HG02571 (cell line): Measurements from ENCODE around the gene HNF1B.

ENCODE experiments used
- ATAC-seq: cut with Tn5 transposase; IDR thresholded peaks from one replicate; pipeline ENCODE4 v1.9.1; 2021; ENCODE audit warnings: mild to moderate bottlenecking, moderate library complexity; ENCODE audit not compliant: unreplicated experiment

Gene HNF1B

DNA sequence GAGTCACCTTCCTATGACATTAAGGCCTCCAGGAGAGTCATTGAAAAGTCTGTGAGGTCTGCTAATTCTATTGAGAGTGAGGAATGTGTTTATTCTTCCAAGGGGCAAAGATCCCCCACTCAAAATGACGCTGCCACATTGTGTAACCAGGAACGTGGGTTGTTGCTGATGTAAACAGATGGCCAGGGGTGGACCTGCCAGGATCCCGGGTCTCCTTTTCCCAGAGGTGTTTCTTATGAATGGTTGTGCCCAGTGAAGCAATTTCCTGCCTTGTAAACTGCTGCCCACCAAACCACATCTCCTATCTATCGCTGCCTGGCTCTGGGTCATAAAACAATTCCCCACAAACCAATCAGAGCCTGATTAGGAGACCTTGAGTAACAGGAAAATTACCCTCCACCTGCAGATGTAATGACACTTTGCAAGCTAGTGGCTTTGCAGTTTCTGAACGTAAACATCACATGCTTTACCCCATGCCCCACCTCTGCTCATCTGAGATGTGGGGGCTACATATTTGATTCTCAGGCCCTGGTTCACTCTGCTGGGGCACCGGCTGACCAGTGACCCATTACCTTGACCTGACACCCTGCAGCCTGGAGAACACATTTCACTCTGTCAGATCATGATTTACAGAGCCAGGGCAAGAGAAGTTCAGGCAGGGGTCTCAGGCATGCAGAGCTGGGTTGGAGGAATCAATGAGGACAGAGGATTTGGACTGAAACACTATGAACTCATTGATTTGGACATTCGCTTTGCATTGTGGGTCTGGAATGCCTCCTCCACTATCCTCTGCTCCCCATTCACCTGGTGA, 68.5 kb downstream of the HNF1B start:
- ATAC-seq: no peak

- no peak for ATAC-seq
Observed at GRCh38 chr17:37674511-37674910, 70.3 kb downstream of the HNF1B start.

GRCh38 chr17:37673386-37673785, 71.5 kb downstream of the HNF1B start:
- ATAC-seq: no peak

DNA sequence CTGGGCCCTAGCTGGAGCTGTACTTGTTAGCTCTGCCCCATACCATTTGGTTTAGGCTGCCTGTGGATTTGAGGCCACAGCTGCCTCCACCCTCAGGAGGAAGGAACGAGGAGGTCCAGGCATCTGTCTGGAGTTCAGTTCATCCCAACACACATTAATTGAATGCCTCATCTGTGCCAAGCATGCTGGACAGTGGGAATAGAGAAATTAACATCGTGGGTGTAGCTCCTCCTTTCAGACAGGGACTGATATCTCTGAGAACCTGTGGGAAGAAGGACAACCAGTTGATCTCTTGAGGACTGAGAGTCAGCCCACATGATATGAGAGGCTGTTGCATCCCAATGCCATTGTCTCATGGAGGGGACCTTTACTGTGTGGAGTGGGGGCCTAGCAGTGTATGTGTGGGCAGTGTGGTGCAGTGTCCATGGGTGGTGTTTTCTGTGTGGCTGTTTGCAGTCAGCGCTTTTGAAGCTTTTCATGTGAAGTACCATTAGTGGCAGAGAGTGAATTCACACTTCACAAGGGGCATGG, 72.2 kb downstream of the HNF1B start:
- ATAC-seq: no peak

DNA sequence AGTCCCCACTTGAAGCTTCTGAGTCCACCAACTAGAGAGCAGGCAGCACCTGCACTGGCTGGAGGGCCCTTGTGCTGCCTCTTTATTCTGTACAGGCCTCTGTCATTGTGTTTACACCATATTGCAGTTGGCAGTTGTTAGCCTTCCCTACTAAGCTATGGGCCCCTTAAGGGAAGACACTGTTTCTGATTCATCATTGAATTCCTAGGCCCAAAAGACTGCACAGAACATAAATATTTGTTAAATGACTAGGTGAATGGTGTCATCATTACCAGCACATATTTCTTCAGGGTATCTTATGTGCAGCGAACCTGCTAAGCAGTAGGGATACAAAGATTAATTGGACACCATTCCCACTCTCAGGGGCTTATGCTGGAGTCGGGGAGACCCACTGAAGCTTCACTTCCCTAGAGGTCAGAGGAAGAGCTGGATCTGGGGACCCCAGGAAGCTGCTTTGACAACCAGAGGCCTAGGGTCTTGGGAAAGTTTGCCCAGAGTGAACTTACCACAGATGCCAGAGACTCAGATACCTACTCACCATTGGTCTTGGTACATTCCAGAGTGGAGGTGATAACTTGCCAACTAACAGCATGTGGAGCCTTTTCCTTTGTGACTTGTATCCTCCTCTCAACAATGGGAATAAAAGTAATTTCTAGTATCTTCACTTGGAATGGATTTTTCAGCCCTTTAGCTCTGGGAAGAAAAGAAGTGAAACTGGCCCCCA, 72.9 kb downstream of the HNF1B start:
- no peak for ATAC-seq

GRCh38 chr17:37671028-37671823, 73.6 kb downstream of the HNF1B start:
- ATAC-seq: no peak

DNA sequence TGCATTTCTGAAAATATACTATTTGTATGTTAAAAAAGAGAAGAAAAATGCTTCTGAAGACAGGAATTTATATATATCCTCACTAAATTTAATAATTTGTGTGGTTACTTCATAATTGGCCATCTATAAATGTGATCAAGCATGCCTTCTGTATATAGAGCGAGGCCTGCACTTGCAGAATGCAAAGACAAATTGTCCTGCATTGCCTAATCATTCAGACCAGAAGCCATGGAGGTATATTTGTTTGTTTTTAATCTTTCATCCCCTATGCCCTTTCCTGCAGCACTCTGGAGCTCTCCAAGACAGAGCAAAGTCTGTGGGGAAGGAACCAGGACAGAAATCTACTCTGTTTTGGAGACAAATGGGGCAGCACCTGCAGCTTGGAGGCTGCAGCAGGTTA, 77.8 kb downstream of the HNF1B start:
- ATAC-seq: no peak

DNA sequence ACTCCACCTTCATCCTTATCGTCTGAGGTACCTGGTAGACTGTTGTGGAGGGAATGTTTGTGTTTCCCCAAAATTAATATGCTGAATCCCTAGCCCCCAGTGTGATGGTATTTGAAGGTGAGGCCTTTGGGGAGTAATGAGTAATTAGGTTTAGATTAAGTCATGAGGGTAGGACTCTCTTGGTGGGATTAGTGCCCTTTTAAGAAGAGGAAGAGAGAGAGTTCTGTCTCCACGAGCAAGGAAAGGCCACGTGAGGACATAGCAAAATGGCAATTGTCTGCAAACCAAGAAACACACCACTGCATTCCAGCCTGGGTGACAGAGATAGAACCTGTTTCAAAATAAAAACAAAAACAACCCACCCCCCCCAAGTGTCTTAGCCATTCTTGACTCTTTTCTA, 80.6 kb downstream of the HNF1B start:
- ATAC-seq: no peak

- no peak for ATAC-seq
Observed at GRCh38 chr17:37662353-37662752, 82.5 kb downstream of the HNF1B start.

- ATAC-seq: no peak
Observed at GRCh38 chr17:37661400-37662014, 83.4 kb downstream of the HNF1B start.

DNA sequence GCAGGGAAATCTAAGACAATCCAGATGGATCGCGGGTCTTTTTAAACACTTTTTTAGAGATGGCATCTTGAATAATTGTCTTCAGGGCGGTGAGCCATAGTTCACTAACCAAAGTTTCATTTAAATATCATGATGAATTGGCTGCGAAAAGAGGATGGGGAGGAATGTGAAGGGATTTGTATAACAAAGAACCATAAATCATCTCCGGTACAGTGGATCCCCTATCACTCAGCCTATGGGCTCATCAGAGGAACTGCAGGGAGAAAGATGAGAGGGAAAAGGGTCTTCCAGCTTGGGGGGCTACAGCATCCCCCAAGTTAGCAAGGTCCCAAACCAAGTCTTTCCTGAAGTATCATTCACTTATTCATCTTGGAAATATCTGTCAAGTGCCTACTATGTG, 84.9 kb downstream of the HNF1B start:
- ATAC-seq: no peak

- ATAC-seq: no peak
Observed at GRCh38 chr17:37657202-37657601, 87.7 kb downstream of the HNF1B start.

DNA sequence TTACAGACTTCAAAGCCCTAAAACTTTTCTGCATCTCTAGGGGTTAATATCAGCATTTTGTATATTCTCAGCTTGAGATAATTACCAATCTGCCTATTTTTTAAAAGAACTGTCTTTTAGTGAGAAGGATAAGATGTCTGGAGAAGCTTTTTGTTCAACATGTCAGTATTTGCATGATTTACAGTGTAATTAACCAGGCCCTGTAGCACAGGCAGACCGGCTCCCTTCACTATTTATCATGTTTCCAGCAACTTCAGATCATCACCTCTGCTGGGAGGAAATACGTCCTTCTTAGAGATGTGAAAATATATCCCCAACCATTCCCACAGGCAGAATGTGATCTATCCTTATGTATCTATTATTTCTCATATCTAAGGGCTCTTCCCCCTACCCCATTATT, 93.0 kb downstream of the HNF1B start:
- ATAC-seq: no peak

GRCh38 chr17:37650419-37651003, 94.3 kb downstream of the HNF1B start:
- no peak for ATAC-seq

DNA sequence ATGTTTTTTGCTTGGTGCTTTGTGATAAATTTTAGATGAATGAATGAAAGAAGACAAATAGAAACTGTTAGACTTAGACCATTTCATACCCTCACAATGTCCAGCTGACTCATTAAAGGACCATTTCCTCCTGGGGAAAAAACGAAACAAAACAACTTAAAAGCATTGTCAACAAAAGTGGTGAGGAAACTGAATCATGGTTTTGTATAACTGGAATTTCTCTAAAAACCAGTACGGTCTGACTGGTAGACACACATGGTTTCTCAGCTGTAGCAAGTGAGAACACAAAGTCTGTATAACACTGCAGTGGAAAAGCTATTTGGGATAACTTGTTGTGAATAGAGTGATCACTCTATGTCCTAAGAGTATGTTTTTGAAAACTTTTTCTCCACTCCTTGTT, 96.3 kb downstream of the HNF1B start:
- ATAC-seq: no peak

DNA sequence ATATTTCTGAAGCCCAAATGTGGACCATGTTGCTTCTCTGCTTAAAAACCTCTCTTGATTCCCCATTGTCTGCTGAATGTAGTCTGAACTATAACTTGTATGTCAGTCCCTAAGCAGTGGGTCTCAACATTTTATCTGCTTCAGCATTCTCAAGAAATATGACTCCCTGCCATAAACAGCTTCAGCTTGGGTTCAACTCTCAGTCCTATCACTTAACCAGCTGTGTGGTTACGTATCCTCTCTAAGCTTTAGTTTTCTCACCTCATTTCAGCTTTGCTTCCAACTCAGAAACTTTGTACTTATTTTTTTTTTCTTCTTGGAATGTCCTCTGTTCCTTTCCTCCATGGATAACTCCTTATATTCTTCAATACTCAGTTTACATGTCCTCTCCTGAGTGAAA, 97.0 kb downstream of the HNF1B start:
- ATAC-seq: no peak

GRCh38 chr17:37643869-37644268, 101.0 kb downstream of the HNF1B start:
- no peak for ATAC-seq

DNA sequence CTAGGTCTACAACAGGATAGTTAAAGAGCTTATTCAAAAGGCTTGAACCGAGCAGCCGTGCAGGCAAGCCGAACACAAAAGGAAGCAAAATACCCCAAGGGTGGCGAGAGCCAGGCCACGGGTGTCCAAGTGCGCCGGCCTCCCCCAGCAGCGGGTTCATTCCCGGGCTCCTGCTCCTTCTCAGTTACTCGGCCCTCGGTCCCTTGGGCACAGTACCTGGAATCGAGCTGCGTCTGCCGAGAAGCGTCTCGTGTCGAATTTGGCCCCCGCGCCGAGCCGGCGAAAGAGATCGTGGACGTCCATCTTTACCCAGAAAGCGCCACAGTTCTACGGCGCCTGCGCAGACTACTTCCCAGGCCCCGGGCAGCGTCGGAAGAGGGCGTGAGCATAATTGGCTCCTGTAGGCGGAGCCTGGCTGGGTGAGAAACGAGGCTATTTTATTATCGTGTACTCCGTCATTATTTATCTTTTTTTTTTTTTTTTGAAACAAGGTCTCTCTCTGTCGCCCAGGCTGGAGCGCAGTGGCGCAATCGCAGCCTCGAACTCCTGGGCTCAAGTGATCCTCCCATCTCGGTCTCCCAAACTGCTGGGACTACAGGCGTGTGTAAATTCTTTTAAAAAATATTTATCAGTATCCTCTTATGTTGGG, 101.6 kb downstream of the HNF1B start, which contains the start of gene DDX52:
Gene DDX52, minus strand, starts transcription at position 329 of the 649 bp plus-strand sequence. Its CDS starts 26 bp downstream, at position 303.
- ATAC-seq: no peak

GRCh38 chr17:37642681-37643080, 102.2 kb downstream of the HNF1B start:
- no peak for ATAC-seq

- ATAC-seq: no peak
Observed at GRCh38 chr17:37640015-37640414, 104.8 kb downstream of the HNF1B start.
